Endometrial microvascular endothelial cells (primary cell): ENCODE measurements around the gene TMEM8B. TPM values are rescaled to one million over a fixed set of nuclear protein-coding genes. Genes with fewer than 3 reads are reported as not detected.

Experiments used
- in situ Hi-C: cut with HindIII; loops from 2 replicates; pipeline ENCODE4 v1.10.0; 2017; ENCODE audit warnings: low sequenced_read_pairs, low pct_unique_long_range_greater_than_20kb; ENCODE audit errors: inconsistent ontology term
- total RNA-seq: library from RNA; depleted of rRNA; stranded (reverse); fragments of >200 nt; gene quantifications from one replicate; pipeline ENCODE4 v1.2.3, GENCODE V29; 2015; ENCODE audit errors: inconsistent ontology term

The TMEM8B gene
- total RNA-seq = 0.09 TPM

DNA sequence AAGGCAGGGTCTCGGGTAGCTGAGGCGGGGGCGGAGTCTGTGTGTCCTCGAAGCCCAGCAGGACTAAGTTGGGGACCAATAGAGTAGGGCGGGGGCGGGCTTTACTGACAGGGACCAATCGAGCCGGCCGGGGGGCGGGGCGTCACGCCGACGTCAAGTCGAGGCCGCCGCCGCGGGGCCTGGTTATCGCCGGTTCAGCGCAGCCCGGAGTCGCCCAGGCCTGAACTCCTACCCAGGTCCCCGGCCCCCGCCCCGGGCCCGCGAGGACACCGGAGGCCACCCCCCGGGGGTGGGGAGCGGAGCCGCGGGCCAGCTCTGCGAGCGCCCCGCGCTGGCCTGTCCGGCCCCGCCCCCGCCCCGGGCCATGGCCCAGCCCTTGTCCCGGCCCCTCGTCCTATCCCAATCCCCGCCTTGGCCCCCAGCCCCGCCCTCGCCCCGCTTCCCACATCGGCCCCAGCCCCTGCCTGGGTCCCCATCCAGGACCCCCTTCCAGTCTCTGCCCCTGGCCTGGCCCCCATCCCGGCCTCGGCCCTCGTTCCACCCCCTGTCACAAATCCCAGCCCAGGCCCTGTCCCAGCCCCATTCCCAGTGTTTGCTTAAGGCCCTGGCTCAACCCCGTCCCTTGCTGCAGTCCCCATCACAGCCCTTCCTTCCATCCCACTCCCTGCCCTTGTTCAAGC lies at the start of gene TMEM8B:
Gene TMEM8B, plus strand, starts transcription at position 145 of the 680 bp plus-strand sequence. Its CDS starts 220 bp downstream, at position 365.
- in situ Hi-C loops = loop anchor here (10.0 kb wide), 1 partner anchor 84 kb away; the partner anchor contains the start of genes GBA2 and RGP1

- in situ Hi-C loops = no loop called here
These were observed 48.0 kb upstream of the TMEM8B start for GRCh38 chr9:35781066-35781465.

DNA sequence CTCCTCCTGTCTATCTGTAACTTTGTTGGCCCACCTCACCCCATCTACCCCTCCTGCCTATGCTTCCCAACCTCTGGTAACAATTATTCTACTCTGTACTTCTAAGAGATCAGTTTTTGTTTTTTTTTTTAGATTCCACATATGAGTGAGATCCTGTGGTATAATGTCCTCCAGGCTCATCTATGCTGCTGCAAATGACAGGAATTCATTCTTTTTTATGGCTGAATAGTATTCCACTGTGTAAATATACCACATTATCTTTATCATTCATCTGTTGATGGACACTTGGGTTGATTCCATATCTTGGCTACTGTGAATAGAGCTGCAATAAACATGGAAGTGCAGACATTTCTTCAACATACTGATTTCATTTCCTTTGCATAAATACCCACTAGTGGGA lies 45.6 kb upstream of the TMEM8B start:
- in situ Hi-C loops = no loop called here

- in situ Hi-C loops = no loop called here
These were observed 39.5 kb upstream of the TMEM8B start for GRCh38 chr9:35789541-35789940.

DNA sequence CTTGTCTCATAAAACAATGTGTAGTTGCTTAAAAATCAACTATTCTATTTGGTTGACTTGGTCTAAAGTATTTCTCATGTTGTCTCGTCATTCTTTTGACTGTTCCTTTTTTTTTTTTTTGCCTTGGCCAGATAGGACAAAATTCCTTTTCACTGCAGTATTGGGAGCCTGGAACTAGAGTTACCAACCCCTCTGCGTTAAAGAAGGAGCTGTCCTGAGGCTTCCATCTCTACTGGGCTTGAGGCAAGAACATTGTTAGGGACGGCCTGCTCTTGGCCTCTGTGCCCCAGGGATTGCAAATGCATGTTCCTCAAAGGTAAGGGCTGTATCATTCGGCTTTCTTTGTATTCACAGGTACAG lies 39.0 kb upstream of the TMEM8B start:
- in situ Hi-C loops = no loop called here

DNA sequence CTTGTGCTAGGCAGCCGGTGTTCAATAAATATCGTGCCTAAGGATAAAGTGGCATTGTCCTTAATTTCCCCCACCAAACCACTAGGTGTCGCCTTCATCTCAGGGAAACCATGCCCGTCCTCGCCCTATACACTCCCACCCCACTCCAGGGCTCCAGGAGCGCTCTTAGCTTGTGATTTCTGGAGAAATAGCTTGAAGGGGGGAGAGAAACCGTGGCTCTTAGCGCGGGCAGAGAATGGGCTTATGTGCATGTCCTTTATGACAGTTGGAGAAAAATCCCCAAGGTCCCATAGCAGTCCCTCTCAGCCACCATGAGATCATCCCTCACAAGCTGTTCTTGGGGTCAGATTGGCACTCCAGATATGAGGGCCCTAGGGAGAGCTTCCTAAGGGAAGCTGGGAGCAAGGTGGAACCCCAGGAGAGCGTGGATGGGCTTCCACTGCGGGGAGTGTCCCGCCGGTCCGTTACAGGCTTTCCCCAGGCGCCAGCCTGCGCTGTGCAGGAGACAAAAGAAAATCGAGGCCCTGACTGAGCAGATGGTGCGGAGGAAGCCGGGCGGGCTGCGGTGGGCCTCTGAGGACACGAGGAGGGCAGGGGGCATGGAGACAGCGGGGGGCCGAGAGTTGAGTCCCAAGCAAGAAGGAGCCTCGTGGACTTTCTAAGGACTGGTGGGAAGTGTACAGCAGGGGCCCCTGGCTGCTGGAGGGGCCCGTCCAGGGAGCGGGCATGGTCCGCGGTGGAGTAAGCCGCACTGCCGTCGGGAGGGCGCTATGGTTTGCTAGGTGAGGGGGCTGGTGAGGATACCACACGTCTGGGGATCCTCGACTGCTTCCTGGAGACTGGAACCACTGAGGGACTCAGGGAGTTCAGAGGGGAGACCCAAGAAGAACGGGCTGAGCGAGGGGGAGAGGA lies 38.4 kb upstream of the TMEM8B start:
- in situ Hi-C loops = no loop called here

DNA sequence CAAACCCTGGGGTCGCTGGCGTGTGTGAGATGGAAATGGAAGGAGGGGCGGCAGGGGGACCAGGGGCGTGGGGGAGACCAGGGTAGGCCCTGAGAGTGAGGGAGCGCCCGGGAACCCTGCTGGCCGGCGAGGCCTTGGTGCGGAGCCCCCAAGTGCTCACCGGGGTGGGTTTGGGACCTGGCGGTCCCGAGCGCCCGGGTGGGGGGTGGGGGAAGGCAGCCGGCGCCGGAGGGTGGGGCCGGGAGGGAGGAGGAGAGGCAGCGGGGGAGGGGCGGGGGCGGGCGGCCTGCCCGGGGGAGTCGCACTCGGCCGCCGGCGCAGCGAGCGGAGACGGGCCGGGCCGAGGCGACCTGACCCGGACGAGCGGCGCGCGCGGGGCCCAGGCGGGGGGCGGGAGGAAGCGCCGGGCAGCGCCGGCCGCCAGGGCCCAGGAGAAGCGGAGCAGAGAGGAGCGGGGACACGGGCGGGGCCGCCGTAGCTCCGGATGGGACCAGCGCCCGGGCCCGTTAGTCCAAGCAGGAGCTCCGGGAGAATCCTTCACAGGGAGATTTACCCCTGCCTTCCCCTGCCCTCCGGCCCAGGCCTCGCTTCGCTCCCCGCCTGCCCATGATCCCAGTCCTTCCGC lies 37.6 kb upstream of the TMEM8B start, which contains the start of gene NPR2:
Gene NPR2, plus strand, starts transcription at position 295 of the 625 bp plus-strand sequence. CDS start 818 bp downstream, outside the sequence.
- in situ Hi-C loops = no loop called here

GRCh38 chr9:35792024-35792813 lies 36.8 kb upstream of the TMEM8B start:
- in situ Hi-C loops = no loop called here

DNA sequence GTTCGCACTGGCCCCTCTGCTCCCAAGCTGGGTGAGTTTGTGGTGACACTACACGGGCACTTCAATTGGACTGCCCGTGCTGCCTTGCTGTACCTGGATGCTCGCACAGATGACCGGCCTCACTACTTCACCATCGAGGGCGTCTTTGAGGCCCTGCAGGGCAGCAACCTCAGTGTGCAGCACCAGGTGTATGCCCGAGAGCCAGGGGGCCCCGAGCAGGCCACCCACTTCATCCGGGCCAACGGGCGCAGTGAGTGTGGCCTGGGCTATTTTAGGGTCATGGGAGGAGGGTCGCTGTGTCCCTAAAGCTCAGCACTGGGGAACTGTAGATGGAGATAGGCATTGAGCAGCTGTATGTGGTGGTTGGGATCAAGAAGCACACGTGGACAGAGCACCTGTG lies 36.2 kb upstream of the TMEM8B start:
- in situ Hi-C loops = no loop called here

GRCh38 chr9:35793461-35793860 lies 35.6 kb upstream of the TMEM8B start:
- in situ Hi-C loops = no loop called here

DNA sequence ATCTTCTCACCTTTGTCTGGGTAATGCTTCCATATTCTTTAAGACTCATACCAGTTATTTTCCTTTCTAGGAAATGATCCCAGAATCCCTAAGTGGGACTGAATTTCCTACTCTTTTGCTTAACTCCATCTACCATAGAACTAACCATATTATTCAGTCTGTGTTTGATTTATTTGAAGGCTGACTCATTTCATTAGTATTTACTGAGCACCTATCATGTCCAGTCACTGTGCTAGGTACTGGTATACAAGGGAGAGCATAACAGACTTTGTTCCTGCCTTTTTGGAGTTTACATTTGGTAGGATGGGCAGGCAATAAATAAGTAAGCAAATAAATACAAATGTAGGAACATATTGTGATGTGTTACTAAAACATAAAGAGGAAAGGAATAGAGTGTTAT lies 33.3 kb upstream of the TMEM8B start:
- in situ Hi-C loops = no loop called here

- in situ Hi-C loops = no loop called here
These were observed 31.5 kb upstream of the TMEM8B start for GRCh38 chr9:35797311-35798109.

GRCh38 chr9:35798658-35799374 lies 30.2 kb upstream of the TMEM8B start:
- in situ Hi-C loops = no loop called here

DNA sequence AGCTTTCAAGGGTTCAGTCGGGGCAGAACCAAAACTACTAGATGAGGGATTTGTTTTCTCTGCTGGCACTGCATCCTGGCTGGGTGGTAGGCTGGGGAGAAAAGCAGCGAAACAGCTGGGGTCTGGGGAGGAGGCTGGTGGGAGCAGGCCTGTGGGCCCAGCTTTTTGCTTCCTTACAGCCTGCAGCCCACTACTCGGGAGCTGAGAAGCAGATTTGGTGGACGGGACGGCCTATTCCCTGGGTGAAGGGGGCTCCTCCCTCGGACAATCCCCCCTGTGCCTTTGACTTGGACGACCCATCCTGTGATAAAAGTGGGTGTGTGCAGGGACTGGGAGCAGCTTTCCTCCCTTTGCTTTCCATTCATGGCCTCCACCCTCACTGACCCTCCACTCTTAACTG lies 28.5 kb upstream of the TMEM8B start:
- in situ Hi-C loops = no loop called here

- in situ Hi-C loops = no loop called here
These were observed 27.5 kb upstream of the TMEM8B start for GRCh38 chr9:35801328-35802128.

DNA sequence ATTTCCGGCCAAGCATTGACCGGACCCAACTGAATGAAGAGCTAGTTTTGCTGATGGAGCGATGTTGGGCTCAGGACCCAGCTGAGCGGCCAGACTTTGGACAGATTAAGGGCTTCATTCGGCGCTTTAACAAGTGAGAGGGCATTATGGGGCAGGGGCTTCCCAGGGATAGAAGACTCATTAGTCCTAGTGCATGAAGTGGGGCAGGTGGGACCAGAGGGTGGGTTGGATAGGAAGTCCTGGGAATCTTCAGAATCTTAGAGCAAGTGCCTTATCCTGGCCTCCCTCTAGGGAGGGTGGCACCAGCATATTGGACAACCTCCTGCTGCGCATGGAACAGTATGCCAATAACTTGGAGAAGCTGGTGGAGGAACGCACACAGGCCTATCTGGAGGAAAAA lies 22.9 kb upstream of the TMEM8B start:
- in situ Hi-C loops = no loop called here

- in situ Hi-C loops = no loop called here
These were observed 20.6 kb upstream of the TMEM8B start for GRCh38 chr9:35808433-35808832.
